ENCODE data around the gene NDRG4.

DNA sequence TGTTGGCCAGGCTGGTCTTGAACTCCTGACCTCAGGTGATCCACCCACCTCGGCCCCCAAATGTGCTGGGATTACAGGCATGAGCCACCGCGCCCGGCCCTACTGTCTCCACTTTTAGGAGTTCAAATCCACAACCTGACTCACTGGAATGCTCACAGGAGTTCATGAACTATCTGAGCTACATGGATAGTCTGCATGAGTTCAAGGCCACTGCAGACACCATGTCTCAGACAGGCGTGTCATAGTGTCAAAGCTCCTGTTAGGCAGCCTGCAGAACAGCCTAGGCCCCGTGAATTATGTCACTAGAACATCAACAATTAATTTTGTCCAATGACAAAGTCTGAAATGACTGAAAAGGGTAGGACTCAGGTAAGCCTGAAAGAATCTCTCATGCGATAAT, 38.3 kb upstream of the NDRG4 start:
- TF ChIP-seq, protein P1, sequence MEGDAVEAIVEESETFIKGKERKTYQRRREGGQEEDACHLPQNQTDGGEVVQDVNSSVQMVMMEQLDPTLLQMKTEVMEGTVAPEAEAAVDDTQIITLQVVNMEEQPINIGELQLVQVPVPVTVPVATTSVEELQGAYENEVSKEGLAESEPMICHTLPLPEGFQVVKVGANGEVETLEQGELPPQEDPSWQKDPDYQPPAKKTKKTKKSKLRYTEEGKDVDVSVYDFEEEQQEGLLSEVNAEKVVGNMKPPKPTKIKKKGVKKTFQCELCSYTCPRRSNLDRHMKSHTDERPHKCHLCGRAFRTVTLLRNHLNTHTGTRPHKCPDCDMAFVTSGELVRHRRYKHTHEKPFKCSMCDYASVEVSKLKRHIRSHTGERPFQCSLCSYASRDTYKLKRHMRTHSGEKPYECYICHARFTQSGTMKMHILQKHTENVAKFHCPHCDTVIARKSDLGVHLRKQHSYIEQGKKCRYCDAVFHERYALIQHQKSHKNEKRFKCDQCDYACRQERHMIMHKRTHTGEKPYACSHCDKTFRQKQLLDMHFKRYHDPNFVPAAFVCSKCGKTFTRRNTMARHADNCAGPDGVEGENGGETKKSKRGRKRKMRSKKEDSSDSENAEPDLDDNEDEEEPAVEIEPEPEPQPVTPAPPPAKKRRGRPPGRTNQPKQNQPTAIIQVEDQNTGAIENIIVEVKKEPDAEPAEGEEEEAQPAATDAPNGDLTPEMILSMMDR (IDR thresholded peaks at IDR 0.05): no peak
- TF ChIP-seq POLR2A (IDR thresholded peaks at IDR 0.05): no peak

Data from vagina (tissue), 2 donors.